Aorta (tissue), 5 donors: Measurements from ENCODE around the gene RIN3. TPM values are rescaled to one million over a fixed set of nuclear protein-coding genes. Genes with fewer than 3 reads are reported as not detected.

Experiments
- ATAC-seq: fragments of 200-7000 bp; cut with Tn5 transposase; one replicate; pipeline ENCODE4 v1.9.1; 2022; ENCODE audit warnings: moderate library complexity; ENCODE audit not compliant: low FRiP score
- DNase-seq, 2 donors: peaks; one replicate each; pipeline ENCODE4 v3.0.0-alpha.2; 2020
- H3K27ac ChIP-seq, 2 donors: one replicate each; pipeline ENCODE4 v1.5.1; 2013; ENCODE audit warnings: low read length in 2 of 2, mild to moderate bottlenecking in 2 of 2, moderate library complexity in 2 of 2, control low read depth in 1 of 2, inconsistent platforms in 1 of 2, low read depth in 1 of 2
- H3K27me3 ChIP-seq, 2 donors: one replicate each; pipeline ENCODE4 v1.6.1; 2013; ENCODE audit warnings: control low read depth in 1 of 2, low read length in 1 of 2, mild to moderate bottlenecking in 1 of 2, moderate library complexity in 1 of 2; ENCODE audit not compliant: insufficient read depth in 2 of 2, control insufficient read depth in 1 of 2
- H3K36me3 ChIP-seq, 2 donors: one replicate each; pipeline ENCODE4 v1.6.1; 2013; ENCODE audit warnings: control low read depth in 1 of 2, low read length in 1 of 2, mild to moderate bottlenecking in 1 of 2; ENCODE audit not compliant: insufficient read depth in 2 of 2, control insufficient read depth in 1 of 2
- H3K4me1 ChIP-seq, 2 donors: one replicate each; pipeline ENCODE4 v1.6.1; 2013; ENCODE audit warnings: low read length in 2 of 2, control low read depth in 1 of 2, mild to moderate bottlenecking in 1 of 2, moderate library complexity in 1 of 2; ENCODE audit not compliant: insufficient read depth in 2 of 2, control insufficient read depth in 1 of 2
- H3K4me3 ChIP-seq, 2 donors: one replicate each; pipeline ENCODE4 v1.5.1; 2013; ENCODE audit warnings: low read length in 2 of 2, control low read depth in 1 of 2, mild to moderate bottlenecking in 1 of 2
- H3K9me3 ChIP-seq: one replicate; pipeline ENCODE4 v1.6.1; 2013; ENCODE audit warnings: mild to moderate bottlenecking, low read length; ENCODE audit not compliant: control insufficient read depth
- WGBS, 2 donors: extraction: QIAGEN DNeasy Blood & Tissue Kit; methylation state at CpG; one replicate each; pipeline ENCODE4 v1.1.7; 2013; 5-methylcytosine and 5-hydroxymethylcytosine counted together
- intact Hi-C, 2 donors: fragments of 100-400 bp; cut with DNase I; formaldehyde crosslinking; loops; one replicate each; pipeline versions ENCODE4 v1.14.2 to v1.15.0; 2022
- polyA plus RNA-seq, 2 donors: library from polyadenylated mRNA; stranded (reverse); fragments of 200-250 nt; gene quantifications; one replicate each; pipeline ENCODE4 v1.2.3, GENCODE V29; 2013
- total RNA-seq, 2 donors: library from RNA; stranded (reverse); fragmentation: NEBNext Ultra II Directional; extraction: Animal tissue kit (Norgen Biotek cat#: 25700); gene quantifications; one replicate each; pipeline ENCODE4 v1.2.1, GENCODE V29; 2021
- donor health status: healthy with polysubstance abuse.
- donor health status: Bipolar disorder and iron deficiency.
- donor health status: DM: no; HTN: no; CAD: no.
- donor health status: DM: no; HTN: no; CAD: no.
- donor health status: DM: yes; HTN: yes; CAD: no.

Gene RIN3
- total and polyA plus RNA-seq, 4 donors = 10.5 to 53.8 (median 30.1) TPM

- H3K36me3 ChIP-seq = peaks cover 0 to 2% of the 10 kb centered on the region in 2 donors
- no peak overlapping the region for H3K4me3 ChIP-seq
- peak; percentile 33 for ATAC-seq
- no peaks in the 10 kb centered on the region for H3K27me3 ChIP-seq
- WGBS, 2 donors = 89 to 92% methylated on average over 9 of the region's 9 CpGs
- H3K9me3 ChIP-seq = no peaks in the 10 kb centered on the region
- no peak overlapping the region for H3K27ac ChIP-seq
- DNase-seq = peak in 1 of 2 donors; percentile 66
- intact Hi-C loops = no loop called here
- H3K4me1 ChIP-seq = no peaks in the 10 kb centered on the region
Observed at GRCh38 chr14:92702441-92702918, 188.9 kb downstream of the RIN3 start.

GRCh38 chr14:92703516-92703915 lies 189.9 kb downstream of the RIN3 start:
- 95 to 96% methylated on average over 10 of the region's 10 CpGs for WGBS, 2 donors
- no peaks in the 10 kb centered on the region for H3K27me3 ChIP-seq
- H3K9me3 ChIP-seq = no peaks in the 10 kb centered on the region
- H3K4me1 ChIP-seq = no peaks in the 10 kb centered on the region
- intact Hi-C loops = no loop called here
- H3K36me3 ChIP-seq = peaks cover 0 to 2% of the 10 kb centered on the region in 2 donors
- no peak overlapping the region for H3K4me3 ChIP-seq
- DNase-seq = peak in 1 of 2 donors; percentile 16
- H3K27ac ChIP-seq = no peak overlapping the region
- no peak for ATAC-seq

- no peak for ATAC-seq
- Histone ChIP-seq H3K4me3 (no peak overlapping the region), H3K36me3 (peaks cover 0 to 2% of the 10 kb centered on the region in 2 donors), H3K4me1 (no peaks in the 10 kb centered on the region), H3K27me3 (no peaks in the 10 kb centered on the region), H3K9me3 (no peaks in the 10 kb centered on the region), H3K27ac (no peak overlapping the region)
- WGBS, 2 donors = 79 to 83% methylated on average over 23 of the region's 23 CpGs
- intact Hi-C loops = no loop called here
- peak in 1 of 2 donors; percentile 58 for DNase-seq
Observed at GRCh38 chr14:92704036-92704804, 190.6 kb downstream of the RIN3 start.

DNA sequence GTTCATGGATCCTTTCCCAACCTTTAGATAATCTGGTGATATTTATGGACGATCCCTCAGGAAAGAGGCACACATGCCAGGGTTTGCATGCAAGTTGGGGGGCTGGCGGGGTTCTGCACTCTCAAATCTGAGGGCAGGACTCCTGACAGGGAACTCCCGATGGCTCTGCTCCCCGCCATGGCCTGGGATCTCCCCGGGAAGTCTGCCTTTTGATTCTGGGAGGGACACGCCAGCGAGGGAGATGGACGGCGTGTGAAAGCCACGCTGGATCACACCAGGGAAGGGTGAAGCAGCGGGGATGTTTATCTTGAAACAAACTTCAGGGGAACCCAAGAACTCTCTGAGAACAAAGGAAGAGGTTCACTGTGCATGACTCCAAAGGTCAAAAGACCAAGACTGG lies 191.2 kb downstream of the RIN3 start:
- H3K4me3 ChIP-seq = no peak overlapping the region
- H3K36me3 ChIP-seq = peaks cover 0 to 2% of the 10 kb centered on the region in 2 donors
- no peak overlapping the region for H3K27ac ChIP-seq
- ATAC-seq (no peak), DNase-seq (peak; percentile 33 to 53)
- 84 to 87% methylated on average over 11 of the region's 11 CpGs for WGBS, 2 donors
- no peaks in the 10 kb centered on the region for H3K9me3 ChIP-seq
- H3K4me1 ChIP-seq = no peaks in the 10 kb centered on the region
- no peaks in the 10 kb centered on the region for H3K27me3 ChIP-seq
- intact Hi-C loops = no loop called here

DNA sequence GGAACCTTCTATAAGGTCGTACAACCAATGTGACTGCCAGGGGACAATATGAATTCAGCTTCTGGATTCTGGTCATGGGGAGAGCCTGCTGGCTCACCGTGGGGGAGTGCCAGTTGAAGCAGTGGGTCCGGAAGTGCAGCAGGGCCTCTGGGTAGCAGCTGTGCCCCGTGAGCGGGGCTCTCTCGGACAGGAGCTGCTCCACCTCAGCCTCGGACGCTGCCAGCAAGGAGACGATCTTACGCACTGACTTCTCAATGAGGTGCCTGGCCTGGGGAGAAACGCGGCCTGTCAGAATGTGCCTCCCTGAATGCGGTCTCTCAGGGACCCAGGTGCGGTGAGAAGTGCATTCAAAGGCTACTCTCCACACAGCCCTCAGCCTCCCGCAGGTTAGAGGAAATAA lies 192.8 kb downstream of the RIN3 start:
- intact Hi-C loops = no loop called here
- no peak overlapping the region for H3K4me3 ChIP-seq
- no peaks in the 10 kb centered on the region for H3K4me1 ChIP-seq
- DNase-seq (peak in 1 of 2 donors; percentile 24), ATAC-seq (no peak)
- no peaks in the 10 kb centered on the region for H3K9me3 ChIP-seq
- 91 to 94% methylated on average over 15 of the region's 15 CpGs for WGBS, 2 donors
- no peaks in the 10 kb centered on the region for H3K27me3 ChIP-seq
- peaks cover 0 to 3% of the 10 kb centered on the region in 2 donors for H3K36me3 ChIP-seq
- H3K27ac ChIP-seq = no peak overlapping the region

DNA sequence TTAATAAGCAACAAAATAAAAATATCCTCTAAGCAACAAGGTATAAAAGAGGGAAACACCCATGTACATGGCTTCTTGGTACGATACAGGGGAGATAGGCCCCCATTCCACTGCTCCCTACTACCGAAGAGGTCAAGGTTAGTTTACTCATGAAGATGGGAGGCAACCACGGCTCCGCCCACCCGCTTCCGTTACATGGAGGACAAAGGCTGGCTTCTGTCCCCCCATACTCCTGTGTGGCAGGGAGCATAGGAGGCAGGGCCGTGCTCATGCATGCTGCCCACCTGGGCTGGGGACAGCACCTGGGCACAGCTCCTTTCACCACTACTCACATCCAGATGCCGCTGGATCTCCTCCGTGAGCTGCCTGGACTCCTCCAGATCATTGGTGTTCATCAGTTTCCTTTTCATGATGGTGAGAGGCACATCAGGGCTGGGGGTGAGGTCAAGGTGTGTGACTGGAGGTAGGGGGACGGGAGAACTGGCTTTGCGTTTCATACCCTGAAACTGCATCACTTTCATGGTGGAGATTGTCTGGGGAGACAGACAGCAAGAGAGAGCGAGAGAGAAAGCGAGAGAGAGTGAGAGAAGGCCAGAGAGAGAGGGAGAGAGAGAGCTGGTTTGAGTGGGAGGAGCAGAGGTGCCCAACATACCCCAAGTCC lies 195.9 kb downstream of the RIN3 start:
- DNase-seq (peak in 1 of 2 donors; percentile 43), ATAC-seq (no peak)
- Histone ChIP-seq H3K27me3 (no peaks in the 10 kb centered on the region), H3K9me3 (no peaks in the 10 kb centered on the region), H3K4me1 (no peaks in the 10 kb centered on the region), H3K27ac (no peak overlapping the region), H3K4me3 (no peak overlapping the region), H3K36me3 (peaks cover 1 to 2% of the 10 kb centered on the region in 2 donors)
- intact Hi-C loops = loop anchor here in 1 of 2 donors (2.0 kb wide), 1 partner anchor 65 kb away; no protein-coding TSS in a partner anchor
- 89 to 94% methylated on average over 13 of the region's 13 CpGs for WGBS, 2 donors

DNA sequence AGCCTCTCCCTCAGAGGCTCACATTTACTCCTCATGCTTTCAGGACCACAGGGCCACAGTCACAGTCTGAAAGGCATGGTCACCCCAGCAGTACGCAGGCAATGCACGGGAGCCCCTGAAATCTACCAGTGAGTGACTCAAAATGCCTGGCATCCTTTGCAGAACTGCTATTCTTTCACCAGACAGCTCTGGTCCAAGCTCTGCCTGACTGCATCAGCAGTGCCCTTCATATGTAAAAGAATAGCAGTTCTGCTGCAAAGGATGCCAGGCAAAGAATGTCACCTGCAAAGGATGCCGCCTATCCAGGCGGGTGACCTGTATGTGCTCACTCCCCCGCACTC lies 196.4 kb downstream of the RIN3 start:
- intact Hi-C loops = no loop called here
- WGBS, 2 donors = 92% methylated on average over 5 of the region's 5 CpGs
- Histone ChIP-seq H3K27me3 (no peaks in the 10 kb centered on the region), H3K9me3 (no peaks in the 10 kb centered on the region), H3K4me1 (no peaks in the 10 kb centered on the region), H3K4me3 (no peak overlapping the region), H3K36me3 (peaks cover 1 to 2% of the 10 kb centered on the region in 2 donors), H3K27ac (no peak overlapping the region)
- DNase-seq (no peak), ATAC-seq (no peak)

DNA sequence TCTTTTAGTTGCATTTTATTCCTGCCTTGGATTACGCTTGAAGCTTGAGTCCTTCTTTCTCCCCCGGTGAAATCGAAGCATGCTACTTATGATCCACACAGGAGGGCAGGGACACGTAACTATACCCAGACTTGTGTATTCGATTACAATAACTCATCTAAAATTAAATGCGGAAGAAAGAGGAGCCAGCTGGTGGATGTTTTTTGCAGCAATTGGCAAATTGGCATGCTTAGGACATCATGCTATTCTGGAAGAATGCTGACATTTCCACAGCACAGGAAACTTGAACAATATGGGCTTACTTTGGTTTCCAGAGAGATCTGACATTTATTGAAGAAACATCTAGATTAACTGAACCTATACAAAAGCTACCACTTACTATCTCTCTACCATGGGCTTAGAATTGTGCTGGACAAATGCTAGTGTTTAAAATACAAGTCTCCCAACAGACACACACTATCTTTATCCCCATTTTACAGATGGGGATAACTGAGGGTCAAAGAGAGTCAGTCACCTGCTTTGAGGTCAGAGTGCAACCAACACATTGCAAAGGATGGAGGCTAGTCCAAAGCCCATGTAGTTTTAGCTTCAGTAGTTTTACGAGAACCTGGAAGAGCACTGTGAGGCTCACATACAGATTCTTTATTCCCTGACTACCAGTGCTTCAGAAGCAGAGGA lies 198.5 kb downstream of the RIN3 start:
- Histone ChIP-seq H3K4me3 (no peak overlapping the region), H3K36me3 (peaks cover 1 to 2% of the 10 kb centered on the region in 2 donors), H3K9me3 (no peaks in the 10 kb centered on the region), H3K4me1 (no peaks in the 10 kb centered on the region), H3K27me3 (no peaks in the 10 kb centered on the region), H3K27ac (no peak overlapping the region)
- DNase-seq (no peak), ATAC-seq (no peak)
- intact Hi-C loops = no loop called here
- 94 to 97% methylated on average over 7 of the region's 7 CpGs for WGBS, 2 donors
